Peyer's patch (tissue), 4 donors: ENCODE results near the gene IRS2. TPM values are rescaled to one million over a fixed set of nuclear protein-coding genes. Genes with fewer than 3 reads are reported as not detected.
"Not testable (repeated sequence)": the region's sequence is repeated elsewhere in the genome, so short reads cannot be mapped to it uniquely, and the experiment has no call there.

Experiments
- DNase-seq, 3 donors: peaks; one replicate each; pipeline ENCODE4 v3.0.0-alpha.2; 2017 to 2019
- H3K27ac ChIP-seq, 4 donors: fragments of 200-600 bp; sonication (generic); one replicate each; pipeline ENCODE4 v1.5.1; 2016 to 2019
- H3K27me3 ChIP-seq, 2 donors: fragments of 200-600 bp; sonication (generic); one replicate each; pipeline ENCODE4 v1.5.1; 2019
- H3K36me3 ChIP-seq, 3 donors: fragments of 200-600 bp; sonication (generic); one replicate each; pipeline ENCODE4 v1.5.1; 2016 to 2019
- H3K4me1 ChIP-seq, 4 donors: fragments of 200-600 bp; sonication (generic); one replicate each; pipeline ENCODE4 v1.5.1; 2016 to 2019
- H3K4me3 ChIP-seq, 4 donors: fragments of 200-600 bp; sonication (generic); 1 replicate in 3 of 4; 2 replicates in 1 of 4; pipeline ENCODE4 v1.5.1; 2016 to 2019; ENCODE audit warnings: mild to moderate bottlenecking in 1 of 4
- H3K9me3 ChIP-seq, 4 donors: fragments of 200-600 bp; sonication (generic); one replicate each; pipeline ENCODE4 v1.5.1; 2016 to 2019; ENCODE audit warnings: mild to moderate bottlenecking in 1 of 4
- CTCF ChIP-seq, 6 experiments: fragments of 450-650 bp in 4 of 6; fragments of 200-600 bp in 2 of 6; sonication (generic) in 1 of 6; IDR thresholded peaks; one replicate each; pipeline ENCODE4 v1.5.1; 2017 to 2019; ENCODE audit warnings: antibody characterized with exemption in 6 of 6, mild to moderate bottlenecking in 3 of 6, moderate library complexity in 1 of 6
- POLR2A ChIP-seq, 2 donors: fragments of 450-650 bp; IDR thresholded peaks; one replicate each; pipeline ENCODE4 v1.5.1; 2017; ENCODE audit warnings: antibody characterized with exemption in 2 of 2, mild to moderate bottlenecking in 2 of 2, moderate library complexity in 2 of 2
- total RNA-seq, 4 donors: library from RNA; depleted of rRNA; stranded (reverse); fragments of >200 nt; gene quantifications; one replicate each; pipeline ENCODE4 v1.1.0, GENCODE V29; 2016

Gene IRS2
- total RNA-seq: 10 to 100 TPM in 3 of 4 donors, 1 to 10 TPM in 1; 8.3 to 41.1 (median 22.3) TPM

- no peaks in the 10 kb centered on the region for H3K9me3 ChIP-seq
- peak; percentile 89 to 98 (median 94) for DNase-seq
- H3K4me3 ChIP-seq: peak within 1 kb of the TSS; percentile 70 to 96 (median 84)
- peak within 1 kb of the TSS; percentile 81 to 99 (median 87) for H3K27ac ChIP-seq
- peaks cover 0 to 29% (median 0%) of the 10 kb centered on the region in 3 donors for H3K36me3 ChIP-seq
- no peak for TF ChIP-seq CTCF (IDR thresholded peaks at IDR 0.05)
- peak; percentile 96 to 98 for TF ChIP-seq POLR2A (IDR thresholded peaks at IDR 0.05)
- peaks cover 0 to 26% (median 2%) of the 10 kb centered on the region in 4 donors for H3K4me1 ChIP-seq
- no peaks in the 10 kb centered on the region for H3K27me3 ChIP-seq
Observed at GRCh38 chr13:109786457-109787134, at the start of gene IRS2. TSS of gene IRS2 (minus strand) at chr13:109786583. CDS start at chr13:109786053, 530 bp downstream.

GRCh38 chr13:109834973-109835720 lies 48.8 kb upstream of the IRS2 start:
- H3K27ac ChIP-seq: no peak overlapping the region
- no peak for DNase-seq
- TF ChIP-seq POLR2A (IDR thresholded peaks at IDR 0.05) (no peak), CTCF (IDR thresholded peaks at IDR 0.05) (no peak)
- H3K27me3 ChIP-seq: no peaks in the 10 kb centered on the region
- H3K9me3 ChIP-seq: no peaks in the 10 kb centered on the region
- H3K4me3 ChIP-seq: no peak overlapping the region
- H3K36me3 ChIP-seq: no peaks in the 10 kb centered on the region
- no peaks in the 10 kb centered on the region for H3K4me1 ChIP-seq

- Histone ChIP-seq H3K36me3 (no peaks in the 10 kb centered on the region), H3K27me3 (no peaks in the 10 kb centered on the region), H3K27ac (no peak overlapping the region), H3K4me1 (no peaks in the 10 kb centered on the region), H3K4me3 (no peak overlapping the region), H3K9me3 (no peaks in the 10 kb centered on the region)
- DNase-seq: no peak
- no peak for TF ChIP-seq POLR2A (IDR thresholded peaks at IDR 0.05)
- TF ChIP-seq CTCF (IDR thresholded peaks at IDR 0.05): no peak
Observed at GRCh38 chr13:109833940-109834339, 47.6 kb upstream of the IRS2 start.

- H3K4me1 ChIP-seq: no peaks in the 10 kb centered on the region
- no peak for DNase-seq
- TF ChIP-seq CTCF (IDR thresholded peaks at IDR 0.05): no peak
- no peak for TF ChIP-seq POLR2A (IDR thresholded peaks at IDR 0.05)
- no peak overlapping the region for H3K27ac ChIP-seq
- no peaks in the 10 kb centered on the region for H3K27me3 ChIP-seq
- H3K9me3 ChIP-seq: no peaks in the 10 kb centered on the region
- H3K4me3 ChIP-seq: no peak overlapping the region
- no peaks in the 10 kb centered on the region for H3K36me3 ChIP-seq
Observed at GRCh38 chr13:109833071-109833470, 46.7 kb upstream of the IRS2 start.

GRCh38 chr13:109828591-109829316 lies 42.4 kb upstream of the IRS2 start:
- H3K36me3 ChIP-seq, H3K4me3 ChIP-seq, H3K27ac ChIP-seq, DNase-seq, H3K27me3 ChIP-seq, H3K4me1 ChIP-seq, H3K9me3 ChIP-seq: not testable (repeated sequence)

GRCh38 chr13:109823201-109823600 lies 36.8 kb upstream of the IRS2 start:
- DNase-seq, H3K36me3 ChIP-seq, H3K27ac ChIP-seq, H3K4me1 ChIP-seq, H3K9me3 ChIP-seq, H3K4me3 ChIP-seq, H3K27me3 ChIP-seq: not testable (repeated sequence)
